PC-9 (cell line): Measurements from ENCODE around the gene CDC5L. TPM values are rescaled to one million over a fixed set of nuclear protein-coding genes. Genes with fewer than 3 reads are reported as not detected.

Source experiments
- BruUV-seq: library from RNA; stranded (reverse); fragments of 400-500 nt; replicated peaks from 2 replicates; lab custom pipeline; 2021; lab: Mats Ljungman, UMichigan
- CTCF ChIA-PET: fragments of 300-600 bp; sonication (Branson Sonifier 250); formaldehyde crosslinking; loops from one replicate; lab custom pipeline; 2022; ENCODE audit warnings: antibody characterized with exemption; lab: Charles Lee
- POLR2A ChIA-PET: fragments of 300-600 bp; sonication (Branson Sonifier 250); formaldehyde crosslinking; loops from one replicate; lab custom pipeline; 2022; ENCODE audit warnings: antibody characterized with exemption; ENCODE audit not compliant: unreplicated experiment; lab: Charles Lee
- DNase-seq, 2 experiments: peaks; one replicate each; pipeline versions ENCODE4 v3.0.0 to v3.0.0-alpha.2; 2015 to 2022; ENCODE audit warnings: mixed read lengths in 1 of 2
- H2AFZ ChIP-seq: fragments of 200-600 bp; sonication (generic); 2 replicates; pipeline ENCODE4 v1.8.1; 2017; ENCODE audit warnings: antibody characterized with exemption
- H3F3A ChIP-seq: fragments of 200-600 bp; sonication (generic); 2 replicates; pipeline ENCODE4 v1.8.1; 2017; ENCODE audit warnings: antibody characterized with exemption, mild to moderate bottlenecking, low read depth; ENCODE audit not compliant: insufficient read depth
- H3K27ac ChIP-seq: fragments of 200-600 bp; sonication (generic); 2 replicates; pipeline ENCODE4 v1.6.1; 2016; ENCODE audit warnings: mixed run types
- H3K27me3 ChIP-seq: fragments of 200-600 bp; sonication (generic); 2 replicates; pipeline ENCODE4 v1.6.1; 2016; ENCODE audit warnings: low read depth, mixed run types; ENCODE audit not compliant: insufficient read depth
- H3K36me3 ChIP-seq: fragments of 200-600 bp; sonication (generic); 2 replicates; pipeline ENCODE4 v1.6.1; 2016; ENCODE audit warnings: low read depth, mixed run types
- H3K4me1 ChIP-seq: fragments of 200-600 bp; sonication (generic); replicated peaks from 2 replicates; pipeline ENCODE4 v1.6.1; 2016; ENCODE audit warnings: mixed run types; ENCODE audit not compliant: insufficient read depth
- H3K4me2 ChIP-seq: fragments of 200-600 bp; sonication (generic); 2 replicates; pipeline ENCODE4 v1.6.1; 2017; ENCODE audit warnings: mixed run types
- H3K4me3 ChIP-seq: fragments of 200-600 bp; sonication (generic); 2 replicates; pipeline ENCODE4 v1.6.1; 2016; ENCODE audit warnings: mixed run types
- H3K79me2 ChIP-seq: fragments of 200-600 bp; sonication (generic); 2 replicates; pipeline ENCODE4 v1.6.1; 2017; ENCODE audit warnings: low read depth, mixed run types
- H3K9me2 ChIP-seq: fragments of 200-600 bp; sonication (generic); 2 replicates; pipeline ENCODE4 v1.8.1; 2017; ENCODE audit warnings: mild to moderate bottlenecking; ENCODE audit not compliant: insufficient read depth
- H3K9me3 ChIP-seq: fragments of 200-600 bp; sonication (generic); 2 replicates; pipeline ENCODE4 v1.8.1; 2016; ENCODE audit warnings: low read depth; ENCODE audit not compliant: insufficient read depth
- H4K20me1 ChIP-seq: fragments of 200-600 bp; sonication (generic); 2 replicates; pipeline ENCODE4 v1.8.1; 2017; ENCODE audit not compliant: insufficient read depth
- EZH2 ChIP-seq: fragments of 200-600 bp; sonication (generic); IDR thresholded peaks from 2 replicates; pipeline ENCODE4 v1.8.0; 2017; ENCODE audit warnings: antibody characterized with exemption, low read depth
- intact Hi-C: fragments of 100-400 bp; cut with micrococcal nuclease; formaldehyde crosslinking; loops from one replicate; pipeline ENCODE4 v1.10.0; 2022; ENCODE audit not compliant: unreplicated experiment
- total RNA-seq: library from RNA; stranded (reverse); gene quantifications from 2 replicates; pipeline ENCODE4 v1.2.3, GENCODE V29; 2021
- TF ChIP-seq, protein P1 (sequence below): fragments of 200-600 bp; sonication (generic); conservative IDR thresholded peaks from 2 replicates; pipeline ENCODE4 v1.6.1; 2017; ENCODE audit warnings: mixed run types, antibody characterized with exemption, mild to moderate bottlenecking, moderate library complexity

Gene CDC5L
- total RNA-seq, 1 experiment from 2014 or later: 24.0 TPM

GRCh38 chr6:44397424-44398164, 10.1 kb downstream of the CDC5L start:
- no peak overlapping the region for H3K27ac ChIP-seq
- no TSS peak for BruUV-seq
- no peaks in the 10 kb centered on the region for H3F3A ChIP-seq
- CTCF ChIA-PET: no interaction called here
- TF ChIP-seq, protein P1, sequence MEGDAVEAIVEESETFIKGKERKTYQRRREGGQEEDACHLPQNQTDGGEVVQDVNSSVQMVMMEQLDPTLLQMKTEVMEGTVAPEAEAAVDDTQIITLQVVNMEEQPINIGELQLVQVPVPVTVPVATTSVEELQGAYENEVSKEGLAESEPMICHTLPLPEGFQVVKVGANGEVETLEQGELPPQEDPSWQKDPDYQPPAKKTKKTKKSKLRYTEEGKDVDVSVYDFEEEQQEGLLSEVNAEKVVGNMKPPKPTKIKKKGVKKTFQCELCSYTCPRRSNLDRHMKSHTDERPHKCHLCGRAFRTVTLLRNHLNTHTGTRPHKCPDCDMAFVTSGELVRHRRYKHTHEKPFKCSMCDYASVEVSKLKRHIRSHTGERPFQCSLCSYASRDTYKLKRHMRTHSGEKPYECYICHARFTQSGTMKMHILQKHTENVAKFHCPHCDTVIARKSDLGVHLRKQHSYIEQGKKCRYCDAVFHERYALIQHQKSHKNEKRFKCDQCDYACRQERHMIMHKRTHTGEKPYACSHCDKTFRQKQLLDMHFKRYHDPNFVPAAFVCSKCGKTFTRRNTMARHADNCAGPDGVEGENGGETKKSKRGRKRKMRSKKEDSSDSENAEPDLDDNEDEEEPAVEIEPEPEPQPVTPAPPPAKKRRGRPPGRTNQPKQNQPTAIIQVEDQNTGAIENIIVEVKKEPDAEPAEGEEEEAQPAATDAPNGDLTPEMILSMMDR: no peak
- no peak for TF ChIP-seq EZH2
- no peak for DNase-seq
- H3K4me1 ChIP-seq: no peaks in the 10 kb centered on the region
- H3K36me3 ChIP-seq: peaks cover 36% of the 10 kb centered on the region
- no peaks in the 10 kb centered on the region for H3K9me3 ChIP-seq
- H2AFZ ChIP-seq: no peak overlapping the region
- 0 out of 2 replicates have a peak, but pooled peaks cover 6% of the 10 kb centered on the region for H3K79me2 ChIP-seq
- no peak overlapping the region for H3K4me2 ChIP-seq
- H3K27me3 ChIP-seq: no peaks in the 10 kb centered on the region
- H4K20me1 ChIP-seq: peaks cover 29% of the 10 kb centered on the region
- no peaks in the 10 kb centered on the region for H3K9me2 ChIP-seq
- H3K4me3 ChIP-seq: no peak overlapping the region
- POLR2A ChIA-PET: interaction anchor here (0.6 kb wide), 1 partner anchor 9 kb away, joined by 4 read pairs; no protein-coding TSS in a partner anchor
- intact Hi-C loops: no loop called here

DNA sequence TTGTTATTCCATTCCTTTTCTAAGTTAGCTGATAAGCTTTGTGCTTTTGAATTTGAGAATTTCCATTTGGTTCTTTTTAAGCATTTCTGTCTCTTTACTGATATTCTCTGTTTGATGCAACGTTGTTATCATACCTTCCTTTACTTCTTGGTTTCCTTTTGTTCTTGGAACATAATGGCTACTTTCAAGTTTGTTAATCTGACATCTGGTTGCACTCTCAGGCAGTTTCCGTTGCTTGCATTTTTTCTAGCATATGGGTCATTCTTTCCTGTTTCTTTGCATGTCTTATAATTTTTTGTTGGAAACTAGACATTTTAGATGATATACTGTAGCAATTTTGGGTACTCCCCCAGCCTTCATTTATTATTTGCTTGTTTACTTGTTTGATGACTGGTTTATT, 12.5 kb downstream of the CDC5L start:
- ChIA-PET CTCF (no interaction called here), POLR2A (no interaction called here)
- H3K4me2 ChIP-seq: no peak overlapping the region
- H3K9me2 ChIP-seq: no peaks in the 10 kb centered on the region
- 0 out of 2 replicates have a peak, but pooled peaks cover 6% of the 10 kb centered on the region for H3K79me2 ChIP-seq
- H3K4me1 ChIP-seq: no peaks in the 10 kb centered on the region
- no peaks in the 10 kb centered on the region for H3K9me3 ChIP-seq
- no peak for DNase-seq
- peaks cover 37% of the 10 kb centered on the region for H4K20me1 ChIP-seq
- H3K27ac ChIP-seq: no peak overlapping the region
- no peak overlapping the region for H3K4me3 ChIP-seq
- BruUV-seq: no TSS peak
- no peak overlapping the region for H2AFZ ChIP-seq
- intact Hi-C loops: no loop called here
- no peaks in the 10 kb centered on the region for H3K27me3 ChIP-seq
- no peaks in the 10 kb centered on the region for H3F3A ChIP-seq
- peaks cover 37% of the 10 kb centered on the region for H3K36me3 ChIP-seq
- TF ChIP-seq EZH2: no peak
- TF ChIP-seq, protein P1: no peak

DNA sequence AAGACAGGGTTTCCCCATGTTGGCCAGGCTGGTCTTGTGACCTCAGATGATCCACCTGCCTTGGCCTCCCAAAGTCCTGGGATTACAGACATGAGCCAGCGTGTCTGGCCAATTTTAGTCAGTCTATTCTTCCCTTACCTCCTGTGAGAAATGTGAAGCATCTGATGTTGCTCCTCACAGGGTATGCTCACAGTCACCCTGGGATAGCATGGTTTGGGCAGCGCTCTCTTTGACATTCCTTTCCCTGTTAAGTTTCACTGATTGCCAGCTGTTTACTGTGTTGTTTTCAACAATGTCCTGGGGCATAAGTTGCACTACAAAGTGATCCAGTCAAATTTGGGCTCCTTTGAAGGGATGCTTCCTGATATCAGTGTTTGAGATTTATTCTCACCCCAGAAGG, 13.1 kb downstream of the CDC5L start:
- BruUV-seq: no TSS peak
- Histone ChIP-seq H3K9me2 (no peaks in the 10 kb centered on the region), H2AFZ (no peak overlapping the region), H3K4me3 (no peak overlapping the region), H3K9me3 (no peaks in the 10 kb centered on the region), H4K20me1 (peaks cover 37% of the 10 kb centered on the region), H3K27me3 (no peaks in the 10 kb centered on the region), H3K36me3 (peaks cover 43% of the 10 kb centered on the region), H3K4me2 (no peak overlapping the region), H3K79me2 (0 out of 2 replicates have a peak, but pooled peaks cover 6% of the 10 kb centered on the region), H3K27ac (no peak overlapping the region), H3K4me1 (no peaks in the 10 kb centered on the region), H3F3A (no peaks in the 10 kb centered on the region)
- ChIA-PET CTCF (interaction anchor here (0.6 kb wide), 1 partner anchor 798 kb away, joined by 4 read pairs; no protein-coding TSS in a partner anchor), POLR2A (no interaction called here)
- intact Hi-C loops: no loop called here
- no peak for DNase-seq
- TF ChIP-seq, protein P1: no peak
